Bronchial epithelial cell (primary cell): ENCODE data around the gene TTC32. TPM values are rescaled to one million over a fixed set of nuclear protein-coding genes. Genes with fewer than 3 reads are reported as not detected.

Experiments used
- DNase-seq: peaks from one replicate; pipeline ENCODE4 v3.0.0-alpha.2; 2010; ENCODE audit warnings: low read depth
- FAIRE-seq: peaks from 2 replicates; lab custom pipeline; 2011; peaks lifted over from hg19 to GRCh38; lab: Jason Lieb, UNC
- H3K27me3 ChIP-seq: 2 replicates; pipeline ENCODE4 v1.5.1; 2011; ENCODE audit warnings: low read length; ENCODE audit not compliant: control insufficient read depth, insufficient read depth
- H3K36me3 ChIP-seq: 2 replicates; pipeline ENCODE4 v1.5.1; 2011; ENCODE audit warnings: low read length; ENCODE audit not compliant: control insufficient read depth, insufficient read depth
- H3K4me3 ChIP-seq: 2 replicates; pipeline ENCODE4 v1.5.1; 2011; ENCODE audit warnings: mild to moderate bottlenecking, low read depth, low read length, control low read depth
- CTCF ChIP-seq: IDR thresholded peaks from 2 replicates; pipeline ENCODE4 v1.5.1; 2011; ENCODE audit warnings: mild to moderate bottlenecking, moderate library complexity, low read length, control low read depth, inconsistent platforms; ENCODE audit not compliant: insufficient read depth, severe bottlenecking
- total RNA-seq: library from RNA; depleted of rRNA; stranded (reverse); fragments of >200 nt; gene quantifications from 2 replicates; pipeline ENCODE4 v1.2.1, GENCODE V29; 2014

Gene TTC32
- total RNA-seq = 4.2 and 7.7 TPM in 2 replicates

- Histone ChIP-seq H3K27me3 (no peaks in the 10 kb centered on the region), H3K4me3 (peak within 1 kb of the TSS; percentile 94), H3K36me3 (no peaks in the 10 kb centered on the region)
- FAIRE-seq = no peak
- DNase-seq = peak; percentile 89
- no peak for TF ChIP-seq CTCF
These were observed at the start of gene TTC32 for GRCh38 chr2:19901442-19902215. TSS of gene TTC32 (minus strand) at chr2:19901983. CDS start at chr2:19901854, 129 bp downstream.

DNA sequence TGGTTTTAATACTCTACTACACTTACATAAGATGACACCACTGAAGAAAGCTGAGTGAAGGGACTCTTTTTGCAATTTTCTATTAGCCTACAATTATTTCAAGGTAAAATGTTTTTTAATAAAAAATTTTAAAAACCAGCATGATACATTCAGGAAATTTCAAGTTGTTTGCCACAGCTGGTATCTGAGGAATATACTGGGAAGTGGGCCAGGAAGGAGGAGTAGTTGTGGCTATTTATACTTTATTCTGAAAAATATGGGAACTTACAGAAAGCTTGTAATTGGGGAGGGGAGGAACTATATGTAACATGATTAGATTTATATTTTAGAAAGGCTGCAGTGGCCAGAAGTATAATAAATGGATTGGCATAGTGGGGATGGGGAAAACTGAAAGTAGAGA lies 47.3 kb upstream of the TTC32 start:
- DNase-seq (no peak), FAIRE-seq (no peak)
- H3K27me3 ChIP-seq = no peaks in the 10 kb centered on the region
- H3K4me3 ChIP-seq = no peak overlapping the region
- TF ChIP-seq CTCF = no peak
- H3K36me3 ChIP-seq = no peaks in the 10 kb centered on the region

DNA sequence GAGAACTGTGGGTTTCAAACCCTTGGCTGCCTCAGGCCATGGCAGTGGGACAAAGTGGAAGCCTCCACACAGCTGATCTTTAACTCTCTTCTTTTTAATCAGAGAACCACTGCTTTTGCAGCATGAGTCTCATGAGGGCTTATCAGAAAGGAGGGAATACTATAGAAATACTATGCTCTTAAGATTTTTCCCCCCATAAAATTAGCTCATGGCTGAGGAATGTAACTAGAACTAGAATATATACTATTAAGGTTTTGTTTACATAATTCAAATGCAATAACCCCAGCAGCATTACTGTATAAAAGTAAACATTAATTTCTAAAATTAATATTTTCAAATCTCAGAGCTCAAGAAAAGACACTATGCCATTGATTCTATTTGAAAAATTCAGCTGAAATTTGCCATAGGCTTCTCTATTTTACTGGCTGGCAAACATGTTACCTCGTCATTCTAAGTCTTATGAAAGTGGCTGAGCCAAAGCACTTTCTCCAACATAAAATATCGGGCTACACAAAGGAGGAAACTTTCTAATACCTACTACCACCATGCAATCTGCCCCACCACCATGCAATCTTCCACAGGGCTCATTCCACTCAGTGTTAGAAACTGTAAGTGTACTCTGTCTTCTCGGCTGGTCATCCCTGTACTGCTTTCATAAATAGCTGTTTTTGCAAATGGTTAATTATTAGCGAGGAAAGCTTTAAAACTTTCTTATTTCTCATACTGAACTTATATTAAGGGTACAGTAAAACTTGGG lies 45.6 kb upstream of the TTC32 start:
- FAIRE-seq = no peak
- Histone ChIP-seq H3K4me3 (no peak overlapping the region), H3K27me3 (no peaks in the 10 kb centered on the region), H3K36me3 (no peaks in the 10 kb centered on the region)
- DNase-seq = no peak
- no peak for TF ChIP-seq CTCF

GRCh38 chr2:19944205-19944845 lies 42.5 kb upstream of the TTC32 start:
- no peak for TF ChIP-seq CTCF
- Histone ChIP-seq H3K4me3 (no peak overlapping the region), H3K36me3 (peaks cover 2% of the 10 kb centered on the region), H3K27me3 (no peaks in the 10 kb centered on the region)
- FAIRE-seq = no peak
- no peak for DNase-seq

- no peak for FAIRE-seq
- peaks cover 2% of the 10 kb centered on the region for H3K36me3 ChIP-seq
- H3K4me3 ChIP-seq = no peak overlapping the region
- no peak for TF ChIP-seq CTCF
- no peaks in the 10 kb centered on the region for H3K27me3 ChIP-seq
- DNase-seq = no peak
These were observed 41.4 kb upstream of the TTC32 start for GRCh38 chr2:19943189-19943588.
